Esophagus muscularis mucosa (tissue), 4 donors: Measurements from ENCODE around the gene ALG1. TPM values are rescaled to one million over a fixed set of nuclear protein-coding genes. Genes with fewer than 3 reads are reported as not detected.
A peak's percentile ranks its signal among the peaks of the same experiment; 100 is the strongest.
"Not testable (repeated sequence)": the region's sequence is repeated elsewhere in the genome, so short reads cannot be mapped to it uniquely, and the experiment has no call there.

Experiments
- DNase-seq: peaks from one replicate; pipeline ENCODE4 v3.0.0-alpha.2; 2017; ENCODE audit errors: extremely low spot score
- H3K27ac ChIP-seq, 4 donors: fragments of 200-600 bp; sonication (generic); replicated peaks in 1 of 4; 1 replicate in 3 of 4; 2 replicates in 1 of 4; pipeline ENCODE4 v1.5.1; 2016 to 2019; ENCODE audit warnings: mild to moderate bottlenecking in 1 of 4
- H3K27me3 ChIP-seq, 4 donors: fragments of 200-600 bp; sonication (generic); one replicate each; pipeline versions ENCODE4 v1.5.1 to v1.6.0; 2016 to 2019
- H3K36me3 ChIP-seq, 4 donors: fragments of 200-600 bp; sonication (generic); one replicate each; pipeline ENCODE4 v1.5.1; 2016 to 2019
- H3K4me1 ChIP-seq, 4 donors: fragments of 200-600 bp; sonication (generic); one replicate each; pipeline ENCODE4 v1.5.1; 2016 to 2019
- H3K4me3 ChIP-seq, 4 donors: fragments of 200-600 bp; sonication (generic); 1 replicate in 2 of 4; 2 replicates in 2 of 4; pipeline ENCODE4 v1.5.1; 2016 to 2019; ENCODE audit warnings: mild to moderate bottlenecking in 4 of 4, moderate library complexity in 1 of 4
- H3K9me3 ChIP-seq, 4 donors: fragments of 200-600 bp; sonication (generic); 1 replicate in 3 of 4; 2 replicates in 1 of 4; pipeline ENCODE4 v1.5.1; 2016 to 2019
- CTCF ChIP-seq, 3 experiments: fragments of 200-600 bp in 2 of 3; fragments of 450-650 bp in 1 of 3; sonication (generic) in 2 of 3; IDR thresholded peaks; one replicate each; pipeline ENCODE4 v1.5.1; 2017 to 2019; ENCODE audit warnings: antibody characterized with exemption in 3 of 3, mild to moderate bottlenecking in 2 of 3, moderate library complexity in 1 of 3
- EP300 ChIP-seq: sonication (generic); formaldehyde crosslinking; IDR thresholded peaks from one replicate; pipeline ENCODE4 v1.6.1; 2017; ENCODE audit warnings: antibody characterized with exemption
- POLR2A ChIP-seq: fragments of 450-650 bp; IDR thresholded peaks from one replicate; pipeline ENCODE4 v1.6.1; 2017; ENCODE audit warnings: antibody characterized with exemption, moderate library complexity, mild to moderate bottlenecking, low read depth
- POLR2AphosphoS5 ChIP-seq, 2 donors: sonication (generic); formaldehyde crosslinking; IDR thresholded peaks; one replicate each; pipeline ENCODE4 v1.6.1; 2017; ENCODE audit warnings: antibody characterized with exemption in 2 of 2
- WGBS: methylation state at CpG from one replicate; pipeline ENCODE4 v1.1.5; 2018; 5-methylcytosine and 5-hydroxymethylcytosine counted together
- intact Hi-C: fragments of 100-400 bp; cut with DNase I; formaldehyde crosslinking; loops from one replicate; pipeline ENCODE4 v1.15.1; 2023
- total RNA-seq, 4 donors: library from RNA; depleted of rRNA; stranded (reverse); fragments of >200 nt; gene quantifications; one replicate each; pipeline versions ENCODE4 v1.1.0 to v1.2.1, GENCODE V29; 2016

ALG1 gene
- total RNA-seq, 4 donors from 2014 or later, result 10.4 to 15.9 (median 12.2) TPM

GRCh38 chr16:5070431-5071186, 1.0 kb upstream of the ALG1 start:
- Histone ChIP-seq H3K4me1 (peaks cover 5 to 23% (median 17%) of the 10 kb centered on the region in 4 donors), H3K27me3 (no peaks in the 10 kb centered on the region), H3K36me3 (peaks cover 6 to 22% (median 14%) of the 10 kb centered on the region in 4 donors), H3K4me3 (no peak overlapping the region), H3K9me3 (no peaks in the 10 kb centered on the region), H3K27ac (peak overlapping the region; percentile 68 to 85 (median 78))
- no peak for TF ChIP-seq POLR2A
- no peak for TF ChIP-seq EP300
- intact Hi-C loops, result loop anchor here (10.0 kb wide), 1 partner anchor 106 kb away; no protein-coding TSS in a partner anchor
- no peak for DNase-seq
- WGBS, result 77% methylated on average over 15 of the region's 15 CpGs

- H3K27ac ChIP-seq, result peak overlapping the region; percentile 68 to 85 (median 78)
These were observed 332 bp upstream of the ALG1 start for GRCh38 chr16:5071341-5071680.

GRCh38 chr16:5072334-5073278, 963 bp downstream of the ALG1 start:
- Histone ChIP-seq H3K4me1 (peaks cover 5 to 23% (median 17%) of the 10 kb centered on the region in 4 donors), H3K4me3 (peak overlapping the region; percentile 70 to 76 (median 71)), H3K27ac (peak overlapping the region; percentile 68 to 85 (median 78)), H3K36me3 (peaks cover 22 to 42% (median 33%) of the 10 kb centered on the region in 4 donors), H3K27me3 (no peaks in the 10 kb centered on the region), H3K9me3 (no peaks in the 10 kb centered on the region)
- TF ChIP-seq CTCF (IDR thresholded peaks at IDR 0.05) (no peak), POLR2A (no peak)
- intact Hi-C loops, result loop anchor here (10.0 kb wide), 1 partner anchor 108 kb away; no protein-coding TSS in a partner anchor
- 59% methylated on average over 12 of the region's 12 CpGs for WGBS
- DNase-seq, result no peak

More at GRCh38 chr16:5071341-5071680, 332 bp upstream of the ALG1 start:
- H3K36me3 ChIP-seq, result peaks cover 12 to 29% (median 21%) of the 10 kb centered on the region in 4 donors
- no peaks in the 10 kb centered on the region for H3K27me3 ChIP-seq
- no peaks in the 10 kb centered on the region for H3K9me3 ChIP-seq
- peaks cover 5 to 23% (median 17%) of the 10 kb centered on the region in 4 donors for H3K4me1 ChIP-seq
- intact Hi-C loops, result loop anchor here (10.0 kb wide), 1 partner anchor 107 kb away; no protein-coding TSS in a partner anchor
- TF ChIP-seq POLR2AphosphoS5 (IDR thresholded peaks at IDR 0.05) (no peak), EP300 (no peak), POLR2A (no peak), CTCF (IDR thresholded peaks at IDR 0.05) (no peak)
- 58% methylated on average over 7 of the region's 7 CpGs for WGBS
- DNase-seq, result no peak
- H3K4me3 ChIP-seq, result peak overlapping the region; percentile 70 to 76 (median 71)

- Histone ChIP-seq H3K27ac (no peak overlapping the region), H3K27me3 (no peaks in the 10 kb centered on the region), H3K9me3 (no peaks in the 10 kb centered on the region), H3K4me1 (peaks cover 5 to 23% (median 17%) of the 10 kb centered on the region in 4 donors), H3K36me3 (peaks cover 27 to 49% (median 39%) of the 10 kb centered on the region in 4 donors), H3K4me3 (no peak overlapping the region)
- no peak for DNase-seq
- TF ChIP-seq POLR2A (no peak), POLR2AphosphoS5 (IDR thresholded peaks at IDR 0.05) (no peak), EP300 (no peak), CTCF (IDR thresholded peaks at IDR 0.05) (no peak)
- 87% methylated on average over 2 of the region's 2 CpGs for WGBS
- intact Hi-C loops, result loop anchor here (10.0 kb wide), 1 partner anchor 108 kb away; no protein-coding TSS in a partner anchor
These were observed 1.6 kb downstream of the ALG1 start for GRCh38 chr16:5073279-5073629.

- 92% methylated on average over 15 of the region's 15 CpGs for WGBS
These were observed 2.1 kb downstream of the ALG1 start for GRCh38 chr16:5073771-5074170.

More at GRCh38 chr16:5073771-5074170, 2.1 kb downstream of the ALG1 start:
- H3K9me3 ChIP-seq, H3K27ac ChIP-seq, H3K4me3 ChIP-seq, H3K27me3 ChIP-seq, DNase-seq: not testable (repeated sequence)
- intact Hi-C loops, result loop anchor here (10.0 kb wide), 1 partner anchor 109 kb away; no protein-coding TSS in a partner anchor
- H3K4me1 ChIP-seq, result peaks cover 5 to 23% (median 17%) of the 10 kb centered on the region in 4 donors
- peaks cover 27 to 54% (median 45%) of the 10 kb centered on the region in 4 donors for H3K36me3 ChIP-seq
